IMR-90 (cell line): Measurements from ENCODE around the gene CYP27B1. TPM values are rescaled to one million over a fixed set of nuclear protein-coding genes. Genes with fewer than 3 reads are reported as not detected.

Experiments
- ATAC-seq: fragments of 200-7000 bp; cut with Tn5 transposase; 2 replicates; pipeline ENCODE4 v1.9.1; 2020; ENCODE audit warnings: low read depth, mild to moderate bottlenecking, moderate library complexity
- BruUV-seq: library from RNA; stranded (reverse); fragments of 400-500 nt; replicated peaks from 2 replicates; lab custom pipeline; 2021; lab: Mats Ljungman, UMichigan
- CTCF ChIA-PET: fragments of 300-600 bp; formaldehyde crosslinking; extraction: SDS; loops from one replicate; lab custom pipeline; 2021; ENCODE audit warnings: antibody characterized with exemption; lab: Yijun Ruan, JAX
- POLR2A ChIA-PET: fragments of 300-600 bp; sonication (Branson Sonifier 250); formaldehyde crosslinking; loops from one replicate; lab custom pipeline; 2022; ENCODE audit warnings: antibody characterized with exemption; ENCODE audit not compliant: unreplicated experiment; lab: Charles Lee
- DNase-seq: peaks from one replicate; pipeline ENCODE4 v3.0.0; 2013
- H2AFZ ChIP-seq: replicated peaks from 2 replicates; pipeline ENCODE3; 2013; ENCODE audit warnings: low read length, mild to moderate bottlenecking; ENCODE audit not compliant: poor library complexity
- H2AK5ac ChIP-seq: 2 replicates; pipeline ENCODE4 v1.6.1; 2013; ENCODE audit warnings: low read depth, low read length, inconsistent platforms
- H2AK9ac ChIP-seq: replicated peaks from 2 replicates; pipeline ENCODE3; 2013; ENCODE audit warnings: mild to moderate bottlenecking, low read depth, low read length, moderate library complexity; ENCODE audit not compliant: poor library complexity
- H2BK120ac ChIP-seq: 2 replicates; pipeline ENCODE4 v1.6.1; 2013; ENCODE audit warnings: low read depth, low read length, inconsistent platforms
- H2BK15ac ChIP-seq: 3 replicates; pipeline ENCODE4 v1.6.1; 2013; ENCODE audit warnings: low read depth, low read length, inconsistent platforms
- H2BK20ac ChIP-seq: 2 replicates; pipeline ENCODE4 v1.6.1; 2013; ENCODE audit warnings: low read depth, mild to moderate bottlenecking, inconsistent platforms, low read length, moderate library complexity
- H2BK5ac ChIP-seq: 2 replicates; pipeline ENCODE4 v1.6.1; 2013; ENCODE audit warnings: mild to moderate bottlenecking, low read depth, low read length, inconsistent platforms; ENCODE audit not compliant: poor library complexity, severe bottlenecking
- H3K14ac ChIP-seq: replicated peaks from 2 replicates; pipeline ENCODE4 v1.6.1; 2013; ENCODE audit warnings: low read depth, low read length, inconsistent platforms
- H3K18ac ChIP-seq: 2 replicates; pipeline ENCODE4 v1.6.1; 2013; ENCODE audit warnings: low read depth, low read length, control low read depth
- H3K23ac ChIP-seq: 2 replicates; pipeline ENCODE4 v1.6.1; 2013; ENCODE audit warnings: low read depth, low read length, inconsistent platforms
- H3K27ac ChIP-seq: 2 replicates; pipeline ENCODE4 v1.5.1; 2013; ENCODE audit warnings: mild to moderate bottlenecking, control low read depth, low read length; ENCODE audit not compliant: insufficient read depth
- H3K27me3 ChIP-seq: 2 replicates; pipeline ENCODE4 v1.6.1; 2013; ENCODE audit warnings: low read length; ENCODE audit not compliant: control insufficient read depth, insufficient read depth
- H3K36me3 ChIP-seq: 2 replicates; pipeline ENCODE4 v1.6.1; 2013; ENCODE audit warnings: low read length, mixed read lengths; ENCODE audit not compliant: control insufficient read depth, insufficient read depth
- H3K4ac ChIP-seq: 2 replicates; pipeline ENCODE4 v1.6.1; 2013; ENCODE audit warnings: low read depth, low read length, inconsistent platforms
- H3K4me1 ChIP-seq: 2 replicates; pipeline ENCODE4 v1.6.1; 2013; ENCODE audit warnings: low read length, mixed read lengths; ENCODE audit not compliant: control insufficient read depth, insufficient read depth
- H3K4me2 ChIP-seq: 2 replicates; pipeline ENCODE4 v1.6.1; 2013; ENCODE audit warnings: low read depth, mild to moderate bottlenecking, control low read depth, low read length, moderate library complexity
- H3K4me3 ChIP-seq: 2 replicates; pipeline ENCODE4 v1.5.1; 2013; ENCODE audit warnings: low read depth, mild to moderate bottlenecking, control low read depth, low read length, moderate library complexity; ENCODE audit not compliant: insufficient read depth
- H3K56ac ChIP-seq: 2 replicates; pipeline ENCODE4 v1.6.1; 2013; ENCODE audit warnings: low read length, inconsistent platforms; ENCODE audit not compliant: insufficient read depth; ENCODE audit errors: extremely low read depth
- H3K79me1 ChIP-seq, 2 experiments: 2 replicates each; pipeline ENCODE4 v1.6.1; 2013; ENCODE audit warnings: low read length in 2 of 2, inconsistent platforms in 1 of 2, low read depth in 1 of 2
- H3K9ac ChIP-seq: 2 replicates; pipeline ENCODE4 v1.6.1; 2013; ENCODE audit warnings: low read depth, low read length, control low read depth
- H3K9me1 ChIP-seq: 2 replicates; pipeline ENCODE4 v1.6.1; 2013; ENCODE audit warnings: low read length, inconsistent platforms; ENCODE audit not compliant: insufficient read depth
- H3K9me3 ChIP-seq: 2 replicates; pipeline ENCODE4 v1.6.1; 2013; ENCODE audit warnings: low read length; ENCODE audit not compliant: control insufficient read depth, insufficient read depth
- H4K20me1 ChIP-seq: 2 replicates; pipeline ENCODE4 v1.6.1; 2013; ENCODE audit warnings: low read length, inconsistent platforms; ENCODE audit not compliant: insufficient read depth
- H4K5ac ChIP-seq: 2 replicates; pipeline ENCODE4 v1.6.1; 2013; ENCODE audit warnings: mild to moderate bottlenecking, low read depth, low read length, control low read depth
- H4K8ac ChIP-seq, 2 experiments: 2 replicates each; pipeline ENCODE4 v1.6.1; 2013; ENCODE audit warnings: low read depth in 2 of 2, low read length in 2 of 2, control low read depth in 1 of 2, inconsistent platforms in 1 of 2
- H4K91ac ChIP-seq: 2 replicates; pipeline ENCODE4 v1.6.1; 2013; ENCODE audit warnings: low read depth, low read length, inconsistent platforms; ENCODE audit not compliant: insufficient read depth
- CEBPB ChIP-seq: IDR thresholded peaks from 2 replicates; pipeline ENCODE4 v1.6.1; 2012; ENCODE audit warnings: low read depth, low read length, improper control_type of control experiment
- FOS ChIP-seq: fragments of 150-350 bp; IDR thresholded peaks from 2 replicates; pipeline ENCODE4 v1.6.1; 2016; ENCODE audit warnings: low read depth, low read length
- WGBS, 2 experiments: methylation state at CpG; one replicate each; pipeline versions ENCODE4 v1.1.5 to v1.1.7; 2013; ENCODE audit warnings: missing lambda C conversion rate in 2 of 2; ENCODE audit not compliant: insufficient read length in 1 of 2; ENCODE audit errors: extremely low coverage in 2 of 2; 5-methylcytosine and 5-hydroxymethylcytosine counted together
- dilution Hi-C: fragments of 300-500 bp; cut with HindIII; formaldehyde crosslinking; loops from one replicate; pipeline ENCODE4 v1.14.3; 2018; ENCODE audit warnings: low sequenced_read_pairs; ENCODE audit not compliant: unreplicated experiment
- in situ Hi-C: fragments of 300-500 bp; cut with MboI; formaldehyde crosslinking; loops from 3 replicates; pipeline ENCODE4 v1.14.3; 2019; ENCODE audit warnings: low sequenced_read_pairs, inconsistent platforms, mixed read lengths
- intact Hi-C: fragments of 100-400 bp; cut with micrococcal nuclease; formaldehyde crosslinking; loops from 2 replicates; pipeline ENCODE4 v1.10.0; 2022
- polyA plus RNA-seq, 3 experiments: library from polyadenylated mRNA; depleted of rRNA; stranded (reverse); fragments of >200 nt; gene quantifications; 2 replicates each; pipeline ENCODE4 v1.2.3, GENCODE V29; 2012; ENCODE audit warnings: low replicate concordance in 1 of 3
- total RNA-seq: library from RNA; depleted of rRNA; stranded (reverse); fragments of >200 nt; gene quantifications from 2 replicates; pipeline ENCODE4 v1.2.3, GENCODE V29; 2012

Gene CYP27B1
- total and polyA plus RNA-seq, 2 of the 4 experiments (the other 2 are of a cell fraction) = 0.36 to 1.3 TPM

DNA sequence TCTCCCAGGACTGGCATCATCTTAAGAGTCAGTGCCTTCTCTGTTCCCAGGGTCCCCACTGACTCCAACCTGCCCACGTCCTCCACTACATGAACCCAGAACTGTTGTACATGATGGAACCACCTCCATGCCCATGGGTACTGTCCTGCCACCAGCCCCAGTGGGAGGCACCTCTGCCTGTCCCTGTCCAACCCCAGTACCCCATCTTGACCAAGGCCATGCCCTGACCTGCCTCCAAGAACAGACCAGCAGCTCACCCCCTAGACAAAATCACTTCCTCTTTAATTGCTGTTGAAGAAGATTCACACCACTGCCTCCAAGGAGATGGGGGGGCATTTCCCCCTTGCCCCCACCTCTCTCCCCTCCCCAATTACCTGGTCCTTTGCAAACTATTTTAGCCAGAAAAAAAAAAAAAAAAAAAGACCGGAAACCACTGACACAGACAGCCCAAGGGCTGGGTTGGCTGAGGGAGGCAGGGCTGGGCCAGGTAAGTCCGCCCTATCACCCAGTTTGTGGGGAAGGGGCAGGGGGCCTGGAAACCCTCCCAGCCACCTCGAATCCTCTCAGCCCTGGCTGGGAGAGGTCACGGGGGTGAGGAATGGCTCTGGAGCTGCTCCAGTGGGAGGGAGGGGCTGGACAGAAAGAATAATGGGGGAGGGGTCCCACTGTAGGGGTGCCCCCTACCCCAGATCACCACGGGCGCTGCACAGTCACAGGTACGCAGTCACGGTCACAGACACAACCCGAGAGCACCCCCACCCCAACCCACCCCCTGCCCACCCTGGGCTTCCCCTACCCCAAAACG is 41.7 kb downstream of the CYP27B1 start:
- H2BK120ac ChIP-seq = no peak overlapping the region
- no peak overlapping the region for H3K4ac ChIP-seq
- H3K23ac ChIP-seq = no peak overlapping the region; the same call in 1 of the 2 replicates
- dilution Hi-C loops (no loop called here), in situ Hi-C loops (no loop called here), intact Hi-C loops (no loop called here)
- ChIA-PET POLR2A (interaction anchor here (1.2 kb wide), 1 partner anchor 19 kb away, joined by 5 read pairs; the partner anchor contains the start of gene TSPAN31), CTCF (interaction anchor here (1.1 to 1.2 kb wide), 2 partner anchors 12 to 31 kb away, joined by 3 to 4 read pairs; partner anchors contain the start of gene OS9)
- peaks cover 17% of the 10 kb centered on the region; the same call in 1 of the 2 replicates for H3K36me3 ChIP-seq
- H3K4me2 ChIP-seq = no peak overlapping the region
- H3K4me1 ChIP-seq = 0 out of 2 replicates have a peak, but pooled peaks cover 4% of the 10 kb centered on the region
- H2BK20ac ChIP-seq = no peak overlapping the region
- DNase-seq (no peak), ATAC-seq (no peak)
- no peak overlapping the region for H3K56ac ChIP-seq
- H3K79me1 ChIP-seq = peaks cover 0 to 17% of the 10 kb centered on the region in 2 experiments; a peak in 1 of 4 replicates
- peaks cover 9% of the 10 kb centered on the region; the same call in 1 of the 2 replicates for H4K20me1 ChIP-seq
- no peaks in the 10 kb centered on the region; the same call in 1 of the 2 replicates for H3K27me3 ChIP-seq
- TF ChIP-seq CEBPB (no peak), FOS (no peak)
- H3K9me1 ChIP-seq = peaks cover 6% of the 10 kb centered on the region; the same call in 1 of the 2 replicates
- no peak overlapping the region for H3K14ac ChIP-seq
- H4K91ac ChIP-seq = no peak overlapping the region
- no peak overlapping the region for H2BK5ac ChIP-seq
- H2BK15ac ChIP-seq = no peak overlapping the region
- H4K5ac ChIP-seq = no peak overlapping the region
- no peak overlapping the region for H2AK5ac ChIP-seq
- no peak overlapping the region for H3K4me3 ChIP-seq
- no TSS peak for BruUV-seq
- H2AK9ac ChIP-seq = no peak overlapping the region
- WGBS, 2 experiments = no CpG with 5 or more reads among the region's 11 CpGs
- peak overlapping the region; percentile 48 for H2AFZ ChIP-seq
- H3K27ac ChIP-seq = no peak overlapping the region
- H3K9me3 ChIP-seq = no peaks in the 10 kb centered on the region
- no peak overlapping the region; a peak in 1 of 4 replicates for H4K8ac ChIP-seq
- H3K18ac ChIP-seq = no peak overlapping the region
- no peak overlapping the region for H3K9ac ChIP-seq
